HCT116 (cell line): ENCODE data around the gene CTXN3. TPM values are rescaled to one million over a fixed set of nuclear protein-coding genes. Genes with fewer than 3 reads are reported as not detected.

Experiments used
- ATAC-seq: fragments of 200-7000 bp; cut with Tn5 transposase; 2 replicates; pipeline ENCODE4 v1.9.1; 2020; ENCODE audit warnings: mild to moderate bottlenecking, moderate library complexity
- Bru-seq: library from RNA; stranded (reverse); fragments of 400-500 nt; gene quantifications from one replicate; lab custom pipeline; 2021; lab: Mats Ljungman, UMichigan
- BruChase-seq, 2 experiments: library from RNA; stranded (reverse); fragments of 400-500 nt; gene quantifications; one replicate each; lab custom pipeline; 2021; lab: Mats Ljungman, UMichigan
- BruUV-seq: library from RNA; stranded (reverse); fragments of 400-500 nt; replicated peaks from 2 replicates; lab custom pipeline; 2021; lab: Mats Ljungman, UMichigan
- CTCF ChIA-PET: fragments of 300-600 bp; sonication (Branson Sonifier 250); formaldehyde crosslinking; loops from one replicate; lab custom pipeline; 2021; ENCODE audit warnings: antibody characterized with exemption; lab: Charles Lee
- POLR2A ChIA-PET: fragments of 300-600, 350-600 bp; sonication (Branson Sonifier 250); formaldehyde crosslinking; loops from one replicate; lab custom pipeline; 2021; ENCODE audit warnings: antibody characterized with exemption; lab: Charles Lee
- RAD21 ChIA-PET, 2 experiments: fragments of 300-600 bp; sonication (Branson Sonifier 250); formaldehyde crosslinking; loops; one replicate each; lab custom pipeline; 2023; ENCODE audit warnings: low total read pairs in 2 of 2; ENCODE audit not compliant: uncharacterized antibody in 2 of 2, unreplicated experiment in 2 of 2, low non-redundant PET in 1 of 2; lab: Charles Lee
- DNase-seq: peaks from one replicate; pipeline ENCODE4 v3.0.0-alpha.2; 2010; ENCODE audit warnings: low read depth, low spot score
- H2AFZ ChIP-seq: fragments of 200-600 bp; shearing (Covaris generic), sonication (generic); 2 replicates; pipeline ENCODE4 v1.6.1; 2017; ENCODE audit warnings: low read depth, mixed run types, mixed read lengths, antibody characterized with exemption, low read length; ENCODE audit not compliant: poor library complexity, severe bottlenecking
- H3K27ac ChIP-seq: 2 replicates; pipeline ENCODE4 v1.5.1; 2012; ENCODE audit warnings: low read depth, low read length
- H3K27me3 ChIP-seq: fragments of 200-600 bp; sonication (generic); 2 replicates; pipeline ENCODE4 v1.6.1; 2016; ENCODE audit warnings: mixed run types, low read length, mixed read lengths; ENCODE audit not compliant: insufficient read depth
- H3K36me3 ChIP-seq, 2 experiments: fragments of 200-500 bp in 1 of 2; fragments of 200-600 bp in 1 of 2; sonication (Bioruptor generic) in 1 of 2; sonication (generic) in 1 of 2; 2 replicates each; pipeline versions ENCODE4 v1.5.1 to v1.6.1; 2014 to 2016; ENCODE audit warnings: low read length in 2 of 2, inconsistent platforms in 1 of 2, mixed read lengths in 1 of 2, mixed run types in 1 of 2; ENCODE audit not compliant: insufficient read depth in 2 of 2, control insufficient read depth in 1 of 2
- H3K4me1 ChIP-seq, 2 experiments: fragments of 200-600 bp in 1 of 2; sonication (generic) in 1 of 2; 2 replicates each; pipeline versions ENCODE4 v1.5.1 to v1.6.1; 2012 to 2017; ENCODE audit warnings: low read length in 2 of 2, inconsistent platforms in 1 of 2, mild to moderate bottlenecking in 1 of 2, mixed read lengths in 1 of 2, mixed run types in 1 of 2, moderate library complexity in 1 of 2; ENCODE audit not compliant: insufficient read depth in 2 of 2, control insufficient read depth in 1 of 2
- H3K4me2 ChIP-seq: fragments of 200-600 bp; sonication (generic); 2 replicates; pipeline ENCODE4 v1.6.1; 2017; ENCODE audit warnings: mixed run types, low read length, mixed read lengths
- H3K4me3 ChIP-seq, 2 experiments: fragments of 200-600 bp in 1 of 2; sonication (generic) in 1 of 2; replicated peaks in 1 of 2; 2 replicates each; pipeline ENCODE4 v1.5.1; 2011 to 2016; ENCODE audit warnings: low read length in 2 of 2, control low read depth in 1 of 2, low read depth in 1 of 2, mild to moderate bottlenecking in 1 of 2, mixed read lengths in 1 of 2, mixed run types in 1 of 2
- H3K79me2 ChIP-seq: fragments of 200-600 bp; sonication (generic); 2 replicates; pipeline ENCODE4 v1.6.1; 2017; ENCODE audit warnings: mild to moderate bottlenecking, mixed run types, low read length, moderate library complexity, mixed read lengths; ENCODE audit not compliant: insufficient read depth
- H3K9ac ChIP-seq: fragments of 200-600 bp; sonication (generic); 2 replicates; pipeline ENCODE4 v1.6.1; 2016; ENCODE audit warnings: low read length, mixed read lengths
- H3K9me2 ChIP-seq: fragments of 200-600 bp; sonication (generic), shearing (Covaris generic); 2 replicates; pipeline ENCODE4 v1.6.1; 2017; ENCODE audit warnings: mixed run types, mild to moderate bottlenecking, moderate library complexity; ENCODE audit not compliant: insufficient read depth
- H3K9me3 ChIP-seq, 2 experiments: fragments of 200-500 bp in 1 of 2; fragments of 200-600 bp in 1 of 2; sonication (Bioruptor generic) in 1 of 2; sonication (generic) in 1 of 2; 2 replicates each; pipeline ENCODE4 v1.6.1; 2014 to 2017; ENCODE audit warnings: low read length in 2 of 2, mixed read lengths in 2 of 2, inconsistent platforms in 1 of 2, low read depth in 1 of 2, mild to moderate bottlenecking in 1 of 2, mixed run types in 1 of 2, moderate library complexity in 1 of 2; ENCODE audit not compliant: control insufficient read depth in 1 of 2, insufficient read depth in 1 of 2
- H4K20me1 ChIP-seq: fragments of 200-600 bp; sonication (generic), shearing (Covaris generic); 2 replicates; pipeline ENCODE4 v1.6.1; 2017; ENCODE audit warnings: mixed run types, mild to moderate bottlenecking, moderate library complexity; ENCODE audit not compliant: insufficient read depth
- ATF3 ChIP-seq: IDR thresholded peaks from 2 replicates; pipeline ENCODE4 v1.6.1; 2012
- CEBPB ChIP-seq: IDR thresholded peaks from 2 replicates; pipeline ENCODE4 v1.6.1; 2012; ENCODE audit warnings: low read depth
- CTCF ChIP-seq, 3 experiments: fragments of 200-600 bp in 1 of 3; sonication (generic) in 1 of 3; IDR thresholded peaks in 2 of 3; conservative IDR thresholded peaks in 1 of 3; 2 replicates each; pipeline ENCODE4 v1.5.1; 2012 to 2017; ENCODE audit warnings: low read depth in 2 of 3, low read length in 2 of 3, antibody characterized with exemption in 1 of 3, borderline replicate concordance in 1 of 3, control low read depth in 1 of 3, mild to moderate bottlenecking in 1 of 3, mixed read lengths in 1 of 3, mixed run types in 1 of 3, moderate library complexity in 1 of 3; ENCODE audit not compliant: insufficient read depth in 1 of 3
- EGR1 ChIP-seq: IDR thresholded peaks from 2 replicates; pipeline ENCODE4 v1.6.1; 2012; ENCODE audit warnings: low read depth
- ELF1 ChIP-seq: IDR thresholded peaks from 2 replicates; pipeline ENCODE4 v1.6.1; 2012; ENCODE audit warnings: low read depth, borderline replicate concordance
- EZH2 ChIP-seq: fragments of 200-600 bp; sonication (generic); IDR thresholded peaks from 2 replicates; pipeline ENCODE4 v1.6.1; 2017; ENCODE audit warnings: antibody characterized with exemption, mixed run types
- EZH2phosphoT487 ChIP-seq: fragments of 200-600 bp; IDR thresholded peaks from 2 replicates; pipeline ENCODE4 v1.6.1; 2018; ENCODE audit warnings: antibody characterized with exemption, borderline replicate concordance
- FOSL1 ChIP-seq: IDR thresholded peaks from 2 replicates; pipeline ENCODE4 v1.6.1; 2012; ENCODE audit warnings: low read depth
- MAX ChIP-seq: IDR thresholded peaks from 2 replicates; pipeline ENCODE4 v1.6.1; 2012
- POLR2AphosphoS5 ChIP-seq: IDR thresholded peaks from 2 replicates; pipeline ENCODE4 v1.6.1; 2011; ENCODE audit warnings: mild to moderate bottlenecking, low read depth, low read length, moderate library complexity
- RAD21 ChIP-seq: IDR thresholded peaks from 2 replicates; pipeline ENCODE4 v1.6.1; 2012; ENCODE audit warnings: low read depth, mild to moderate bottlenecking
- SIN3A ChIP-seq: IDR thresholded peaks from 2 replicates; pipeline ENCODE4 v1.6.1; 2012; ENCODE audit warnings: low read depth
- SP1 ChIP-seq: IDR thresholded peaks from 2 replicates; pipeline ENCODE4 v1.6.1; 2012; ENCODE audit warnings: low read depth
- SRF ChIP-seq: IDR thresholded peaks from 2 replicates; pipeline ENCODE4 v1.6.1; 2012; ENCODE audit warnings: low read depth
- YY1 ChIP-seq: IDR thresholded peaks from 2 replicates; pipeline ENCODE4 v1.6.1; 2011; ENCODE audit warnings: low read length, low read depth, moderate library complexity, mild to moderate bottlenecking; ENCODE audit not compliant: insufficient replicate concordance; ENCODE audit errors: extremely low read depth
- ZBTB33 ChIP-seq: IDR thresholded peaks from 2 replicates; pipeline ENCODE4 v1.6.1; 2011; ENCODE audit warnings: mild to moderate bottlenecking, low read length, moderate library complexity; ENCODE audit not compliant: insufficient replicate concordance; ENCODE audit errors: extremely low read depth
- ZFX ChIP-seq: fragments of 450-650 bp; IDR thresholded peaks from 2 replicates; pipeline ENCODE4 v1.6.1; 2017
- intact Hi-C: fragments of 100-400 bp; cut with micrococcal nuclease; formaldehyde crosslinking; loops from 2 replicates; pipeline ENCODE4 v1.10.0; 2022
- long read RNA-seq: library from polyadenylated mRNA; unstranded; transcript quantifications from one replicate; pipeline ENCODE4 v2.0.0, GENCODE V29; 2021; ENCODE audit not compliant: unreplicated experiment
- polyA plus RNA-seq: library from polyadenylated mRNA; unstranded; fragments of >200 nt; gene quantifications from 2 replicates; pipeline ENCODE4 v1.2.1, GENCODE V29; 2012; ENCODE audit warnings: missing spikeins
- total RNA-seq: library from RNA; stranded (reverse); gene quantifications from one replicate; pipeline ENCODE4 v1.2.1, GENCODE V29; 2021; ENCODE audit not compliant: unreplicated experiment

CTXN3 gene
- total RNA-seq (not detected), Bru-seq, nascent RNA (not detected), BruChase-seq, experiment 1, labeled RNA remaining after a 6-hour chase (not detected), BruChase-seq, experiment 2, labeled RNA remaining after a 2-hour chase (not detected)
- not detected in 2 replicates for polyA plus RNA-seq
- long read RNA-seq: 0 reads

GRCh38 chr5:127649018-127649439 is at the start of gene CTXN3:
Gene CTXN3 (plus strand): TSS chr5:127649082. CDS start chr5:127657522, 8,440 bp downstream.
- ATAC-seq: no peak
- Histone ChIP-seq H3K36me3 (no peaks in the 10 kb centered on the region), H3K27ac (no peak within 1 kb of the TSS), H3K4me1 (no peaks in the 10 kb centered on the region), H2AFZ (no peak within 1 kb of the TSS), H3K9me2 (no peaks in the 10 kb centered on the region), H3K79me2 (no peaks in the 10 kb centered on the region), H3K27me3 (no peaks in the 10 kb centered on the region), H4K20me1 (no peaks in the 10 kb centered on the region), H3K9me3 (no peaks in the 10 kb centered on the region), H3K4me2 (no peak within 1 kb of the TSS), H3K9ac (no peak within 1 kb of the TSS), H3K4me3 (no peak within 1 kb of the TSS)
- BruUV-seq: no TSS peak
- TF ChIP-seq EZH2 (no peak), SRF (no peak), EZH2phosphoT487 (no peak), ATF3 (no peak), SP1 (no peak), ZBTB33 (no peak), EGR1 (no peak), SIN3A (no peak), CTCF (IDR thresholded peaks at IDR 0.05 in 2 of 3, conservative IDR thresholded peaks at IDR 0.05 in 1 of 3; ENCODE audit: borderline replicate concordance in 1 of 3, insufficient read depth in 1 of 3, low read depth in 2 of 3, low read length in 2 of 3) (no peak), MAX (no peak), ELF1 (no peak), POLR2AphosphoS5 (no peak), RAD21 (no peak), ZFX (no peak), YY1 (no peak), CEBPB (no peak), FOSL1 (no peak)
- intact Hi-C loops: no loop called here
- CTCF ChIA-PET: no interaction called here
- POLR2A ChIA-PET: no interaction called here
- no peak for DNase-seq
- RAD21 ChIA-PET: no interaction called here
